ENCODE data around the gene DDX3X.
"Not testable (repeated sequence)": the region's sequence is repeated elsewhere in the genome, so short reads cannot be mapped to it uniquely, and the experiment has no call there.

DDX3X gene

GRCh38 chrX:41333744-41334362 is at the start of gene DDX3X:
DDX3X (plus strand) TSS chrX:41334162; CDS start chrX:41334253, 91 bp downstream.
- DNase-seq = peak; percentile 88 to 94

GRCh38 chrX:41285928-41286327 is 48.0 kb upstream of the DDX3X start:
- DNase-seq = not testable (repeated sequence)

GRCh38 chrX:41288641-41289040 is 45.3 kb upstream of the DDX3X start:
- DNase-seq = no peak

DNA sequence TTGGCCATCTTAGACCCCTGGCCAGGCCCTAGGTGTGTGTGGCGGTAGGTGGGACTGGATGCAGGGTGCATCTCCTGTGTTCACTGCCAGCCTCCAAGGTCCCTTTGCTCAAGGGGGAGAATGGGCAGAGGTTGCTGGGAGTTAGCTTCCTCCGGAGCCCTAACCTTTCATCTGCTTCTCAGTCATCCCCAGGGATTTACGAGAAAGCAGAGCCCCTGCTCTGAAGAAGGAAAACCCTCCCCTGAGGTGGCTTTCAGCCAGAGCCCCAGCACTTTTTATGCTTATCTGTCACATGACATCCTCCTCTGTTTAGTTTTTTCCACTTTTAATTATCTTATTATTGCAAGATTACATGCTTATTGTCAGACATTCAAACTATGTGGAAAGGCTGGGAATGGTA is 44.9 kb upstream of the DDX3X start:
- DNase-seq = no peak

DNA sequence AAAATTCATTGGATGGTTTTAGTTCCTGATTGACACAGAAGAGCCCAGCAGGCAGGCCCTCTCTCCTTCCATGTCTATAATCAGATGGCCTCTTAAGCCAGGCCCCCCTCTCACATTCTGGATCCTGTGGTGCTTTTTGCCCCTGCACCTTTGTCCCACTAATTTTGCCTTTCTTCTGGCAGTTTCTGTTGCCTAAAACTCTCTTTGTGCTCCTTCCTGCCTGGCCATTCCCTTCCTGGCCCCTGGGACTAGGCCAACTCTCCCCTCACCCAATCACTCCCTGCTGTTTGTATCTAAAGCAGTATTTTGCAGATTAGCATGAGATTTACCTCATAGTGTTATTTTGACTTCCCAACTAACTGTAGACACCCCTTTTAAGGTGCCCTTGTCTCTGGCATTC is 42.7 kb upstream of the DDX3X start:
- no peak for DNase-seq

GRCh38 chrX:41293269-41293668 is 40.7 kb upstream of the DDX3X start:
- no peak for DNase-seq

- DNase-seq = no peak
These were observed 33.1 kb upstream of the DDX3X start for GRCh38 chrX:41300758-41301437.

DNA sequence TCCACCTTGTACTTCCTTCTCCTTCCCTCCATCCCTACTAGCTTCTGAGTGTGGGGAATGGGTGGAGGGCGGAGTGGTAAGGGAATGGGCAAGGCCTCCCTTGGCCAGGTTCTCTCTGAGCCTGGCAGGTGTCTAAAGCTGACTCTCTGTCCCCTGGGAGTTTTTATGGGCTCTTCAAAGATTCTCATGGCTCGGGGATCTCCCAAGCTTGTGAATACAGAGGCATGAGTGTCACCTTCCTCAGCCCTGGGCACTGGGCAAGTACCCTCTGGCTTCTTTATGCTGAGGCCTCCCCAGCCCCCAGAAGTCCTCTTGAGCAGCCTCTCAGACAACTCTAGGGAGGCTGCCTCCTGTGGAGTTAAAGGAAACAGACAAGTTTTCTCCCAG is 32.5 kb upstream of the DDX3X start:
- no peak for DNase-seq

- peak in 1 of 2 experiments; percentile 37 for DNase-seq
These were observed 31.6 kb upstream of the DDX3X start for GRCh38 chrX:41302370-41302769.

- no peak for DNase-seq
These were observed 30.9 kb upstream of the DDX3X start for GRCh38 chrX:41303013-41303412.

DNA sequence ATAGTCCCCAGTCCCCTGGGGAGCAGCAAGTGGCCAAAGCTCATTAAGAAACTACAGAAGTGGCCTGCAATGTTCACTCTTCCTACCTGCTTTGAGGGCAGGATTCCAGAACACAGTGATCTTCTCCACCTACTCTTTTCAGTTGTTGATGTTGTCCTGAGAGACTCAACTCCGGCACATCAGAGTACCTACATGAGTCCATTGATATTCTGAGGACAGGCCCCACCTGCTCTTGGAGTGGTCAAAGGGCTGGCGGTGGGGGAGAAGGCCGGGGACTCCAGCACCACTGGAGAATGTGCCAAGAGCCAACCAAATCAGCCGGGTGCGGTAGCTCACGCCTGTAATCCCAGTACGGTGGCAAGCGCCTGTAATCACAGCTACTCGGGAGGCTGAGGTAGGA is 29.8 kb upstream of the DDX3X start:
- DNase-seq = no peak

- DNase-seq = no peak
These were observed 24.9 kb upstream of the DDX3X start for GRCh38 chrX:41308884-41309647.

DNA sequence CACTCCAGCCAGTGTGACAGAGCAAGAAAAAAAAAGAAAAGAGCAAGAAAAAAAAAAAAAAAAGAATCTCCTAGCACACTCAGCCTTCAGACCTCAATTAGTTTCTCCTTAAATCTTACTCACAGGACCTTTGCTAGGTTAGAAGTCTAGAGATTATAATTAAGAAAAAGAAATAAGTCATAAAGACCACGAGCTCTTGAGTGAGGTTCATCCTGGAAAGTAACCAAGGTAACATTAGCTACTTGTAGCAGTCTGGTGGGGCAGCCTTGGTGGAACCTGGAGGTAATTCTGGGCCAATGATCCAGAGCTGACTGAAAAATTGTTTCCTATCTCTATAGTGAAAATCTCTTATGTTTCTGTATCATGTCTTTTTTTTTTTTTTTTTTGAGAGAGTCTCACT is 21.2 kb upstream of the DDX3X start:
- DNase-seq = no peak

DNA sequence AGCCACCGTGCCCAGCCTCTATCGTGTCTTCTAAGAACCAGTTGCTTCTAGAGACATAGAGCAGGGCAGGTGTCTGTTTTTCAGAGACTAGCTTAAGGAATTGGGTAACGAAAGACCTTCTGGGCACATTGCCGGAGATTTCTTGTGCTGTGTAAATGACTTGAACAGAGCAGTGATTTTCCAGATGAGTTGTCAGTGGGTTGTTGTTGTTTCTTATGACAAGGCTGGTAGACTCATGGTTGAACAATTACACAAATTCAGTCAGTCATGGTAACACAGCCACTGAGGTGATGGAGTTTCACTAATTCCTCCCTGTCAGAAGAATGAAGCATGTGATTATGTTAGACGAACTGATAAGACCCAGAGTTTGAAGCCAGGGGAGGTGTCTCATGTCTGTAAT is 20.5 kb upstream of the DDX3X start:
- DNase-seq = no peak

DNA sequence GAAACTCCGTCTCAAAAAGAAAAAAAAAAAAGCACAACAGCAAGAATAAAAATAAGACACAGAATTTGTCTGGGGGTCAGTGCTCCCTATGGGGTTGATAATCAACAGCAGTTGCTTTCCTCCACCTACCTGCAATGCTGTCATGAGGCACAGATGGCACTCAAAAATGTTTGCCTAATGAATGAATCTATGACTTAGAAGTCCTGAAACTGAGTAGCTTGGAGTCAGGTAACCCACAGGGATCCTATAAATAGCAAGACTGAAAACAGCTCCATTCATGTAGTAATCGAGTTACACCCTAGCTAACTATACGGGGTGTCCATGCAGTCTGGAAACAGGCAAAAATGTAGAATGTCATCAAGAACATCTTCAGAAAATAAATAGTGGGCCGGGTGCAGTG is 19.8 kb upstream of the DDX3X start:
- DNase-seq = no peak

DNA sequence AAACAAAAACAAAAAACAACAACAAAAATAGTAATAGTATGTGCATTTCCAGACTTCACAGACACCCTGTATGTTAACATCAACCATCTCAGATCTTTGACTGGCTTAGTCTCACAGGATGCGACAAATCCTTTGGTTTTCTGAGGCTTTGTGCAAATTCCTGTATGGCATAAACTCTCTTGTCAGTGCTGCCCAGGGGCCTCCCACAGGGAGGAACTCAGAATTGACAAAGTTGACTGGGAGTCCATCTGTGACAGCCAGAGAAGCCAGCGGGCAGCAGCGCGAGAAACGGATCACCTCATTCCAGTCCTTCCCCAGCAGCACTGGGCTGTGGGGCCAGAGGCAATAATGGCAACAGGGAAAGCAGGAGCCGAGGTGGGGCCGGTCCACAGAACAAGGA is 19.1 kb upstream of the DDX3X start:
- no peak for DNase-seq

DNA sequence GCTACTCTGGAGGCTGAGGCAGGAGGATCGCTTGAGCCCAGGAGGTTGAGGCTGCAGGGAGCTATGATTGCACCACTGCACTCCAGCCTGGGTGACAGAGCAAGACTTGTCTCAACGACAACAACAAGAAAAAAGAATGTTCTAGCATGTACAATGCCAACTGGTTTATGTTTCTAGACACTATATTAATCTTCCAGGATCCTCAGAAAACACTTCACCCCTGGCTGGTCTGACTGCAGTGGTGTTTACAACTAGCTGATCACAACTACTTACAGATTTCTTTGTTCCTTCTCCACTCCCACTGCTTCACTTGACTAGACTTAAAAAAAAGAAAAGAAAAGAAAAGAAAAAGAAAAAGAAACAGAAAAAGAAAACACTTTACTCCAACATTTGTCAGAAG is 17.7 kb upstream of the DDX3X start:
- DNase-seq = not testable (repeated sequence)

DNA sequence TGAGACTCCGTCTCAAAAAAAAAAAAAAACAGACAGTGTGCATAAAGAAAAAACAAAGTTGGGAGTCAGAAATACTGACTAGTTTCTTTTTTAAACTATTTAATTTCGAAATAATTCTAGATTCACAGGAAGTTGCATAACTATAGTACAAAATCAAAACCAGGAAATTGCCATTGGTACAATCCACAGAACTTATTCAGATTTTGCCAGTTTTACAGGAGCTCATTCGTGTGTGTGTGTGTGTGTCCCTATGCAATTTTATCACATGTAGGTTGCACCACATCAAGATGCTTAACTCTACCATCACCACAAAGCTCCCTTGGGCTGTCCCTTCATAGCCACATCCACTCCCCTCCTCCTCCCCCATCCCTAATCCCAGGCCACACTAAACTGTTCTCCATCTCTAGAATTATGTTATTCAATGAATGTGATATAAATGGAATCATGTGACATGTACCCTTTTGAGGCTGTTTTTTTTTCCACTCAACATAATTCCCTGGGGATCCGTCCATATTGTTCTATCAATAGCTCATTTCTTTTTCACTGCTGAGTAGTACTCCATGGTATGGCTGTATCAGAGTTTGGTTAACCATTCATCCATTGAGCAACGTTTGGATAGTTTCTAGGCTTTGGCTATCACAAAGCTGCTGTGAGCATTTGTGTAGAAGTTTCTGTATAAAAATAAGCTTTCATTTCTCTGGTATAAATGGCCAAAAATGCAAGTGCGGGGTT is 16.3 kb upstream of the DDX3X start:
- DNase-seq = no peak

DNA sequence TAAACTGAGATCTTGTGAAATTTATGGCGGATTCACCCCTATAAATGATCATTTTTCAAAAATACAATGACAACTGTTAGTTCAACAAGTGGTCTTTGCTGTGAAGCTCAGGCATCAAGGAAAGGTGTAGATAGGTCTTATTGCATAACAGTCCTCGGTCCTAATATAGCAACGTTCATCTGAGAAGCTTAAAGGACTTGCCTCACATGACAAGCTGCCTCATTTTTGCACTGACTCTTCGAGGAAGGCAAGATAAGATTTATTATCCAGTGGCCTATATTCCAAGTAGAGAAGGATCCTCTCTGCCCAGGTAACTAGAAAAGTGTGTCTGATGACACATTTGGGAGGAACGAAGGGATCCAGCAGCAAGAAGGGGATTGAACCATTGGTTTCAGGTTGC is 13.6 kb upstream of the DDX3X start:
- DNase-seq = no peak

DNA sequence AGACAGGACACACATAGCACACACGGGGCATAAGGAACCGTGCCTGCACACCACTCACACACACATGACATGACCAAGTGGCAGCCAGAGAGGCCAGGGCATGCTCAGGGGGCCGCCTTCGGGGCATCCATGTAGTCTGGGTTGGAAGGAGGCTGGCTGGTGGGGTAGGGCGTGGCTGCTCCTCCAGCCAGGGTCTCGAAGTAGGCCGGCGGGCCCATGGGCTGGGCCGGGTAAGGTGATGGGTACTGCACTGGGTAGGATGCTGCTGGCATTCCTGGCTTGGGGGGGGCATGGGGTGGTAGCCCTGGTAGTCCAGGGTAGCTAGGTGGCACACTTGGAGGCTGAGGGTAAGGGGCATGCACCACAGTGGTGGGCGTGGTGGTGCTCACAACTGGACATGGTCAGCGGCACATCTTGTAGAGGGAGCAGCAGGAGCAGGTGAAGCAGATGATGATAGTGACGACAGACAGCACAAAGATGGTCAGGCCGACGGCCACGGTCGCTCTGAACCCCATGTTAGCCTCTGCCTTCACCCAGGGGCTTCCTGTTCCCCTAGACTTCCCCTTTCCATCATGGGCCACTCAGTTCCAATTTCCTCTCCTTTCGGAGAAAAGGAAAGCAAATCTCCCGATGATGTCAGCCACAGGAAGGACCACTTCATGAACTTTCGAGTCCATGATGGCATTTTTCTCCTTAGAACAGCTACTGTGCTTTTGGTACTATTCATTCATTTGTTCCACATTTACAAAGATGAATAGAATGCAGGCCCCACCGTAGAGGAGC is 10.9 kb upstream of the DDX3X start:
- DNase-seq = no peak

DNA sequence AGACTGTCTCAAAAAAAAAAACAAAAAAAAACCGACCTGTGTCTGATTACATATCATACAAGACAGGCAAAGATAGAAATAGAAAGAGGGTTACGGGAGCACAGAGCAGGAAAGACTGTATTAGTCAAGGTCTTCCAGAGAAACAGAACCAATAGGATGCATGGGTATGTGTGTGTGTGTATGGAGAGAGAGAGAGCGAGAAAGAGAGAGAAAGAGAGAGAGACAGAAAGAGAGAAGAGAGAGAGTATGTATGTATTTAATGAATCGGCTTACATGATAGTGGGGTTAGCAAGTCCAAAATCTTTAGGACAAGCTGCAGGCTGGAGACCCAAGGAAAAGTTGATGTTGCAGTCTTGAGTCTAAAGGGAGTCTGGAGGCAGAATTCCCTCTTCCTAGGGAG is 7.5 kb upstream of the DDX3X start:
- DNase-seq = no peak

DNA sequence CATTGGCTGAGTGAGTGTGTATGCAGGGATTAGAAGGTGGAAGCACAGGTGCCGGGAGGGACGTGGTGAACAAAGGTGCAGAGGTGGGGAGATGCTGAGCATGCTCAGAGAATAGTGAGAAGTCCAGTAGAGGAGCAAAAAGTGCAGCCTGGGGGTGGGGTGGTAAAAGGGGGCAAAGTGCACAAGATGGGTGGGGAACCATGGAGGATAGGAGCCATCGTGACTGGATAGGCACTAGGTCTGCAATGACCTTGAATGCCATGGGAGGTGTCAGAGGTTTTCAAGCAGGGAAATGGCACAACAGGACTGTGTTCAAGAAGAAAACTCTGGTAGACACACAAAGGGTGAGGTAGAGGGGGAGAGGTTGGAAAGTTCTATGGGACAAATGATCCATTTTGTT is 6.6 kb upstream of the DDX3X start:
- DNase-seq = no peak

- no peak for DNase-seq
These were observed 4.9 kb upstream of the DDX3X start for GRCh38 chrX:41329101-41329500.
